Aorta (tissue), 5 donors: Measurements from ENCODE around the gene BRICD5. TPM values are rescaled to one million over a fixed set of nuclear protein-coding genes. Genes with fewer than 3 reads are reported as not detected.
A peak's percentile ranks its signal among the peaks of the same experiment; 100 is the strongest.

Source experiments
- ATAC-seq: fragments of 200-7000 bp; cut with Tn5 transposase; one replicate; pipeline ENCODE4 v1.9.1; 2022; ENCODE audit warnings: moderate library complexity; ENCODE audit not compliant: low FRiP score
- DNase-seq, 2 donors: peaks; one replicate each; pipeline ENCODE4 v3.0.0-alpha.2; 2020
- H3K27ac ChIP-seq, 2 donors: one replicate each; pipeline ENCODE4 v1.5.1; 2013; ENCODE audit warnings: low read length in 2 of 2, mild to moderate bottlenecking in 2 of 2, moderate library complexity in 2 of 2, control low read depth in 1 of 2, inconsistent platforms in 1 of 2, low read depth in 1 of 2
- H3K27me3 ChIP-seq, 2 donors: one replicate each; pipeline ENCODE4 v1.6.1; 2013; ENCODE audit warnings: control low read depth in 1 of 2, low read length in 1 of 2, mild to moderate bottlenecking in 1 of 2, moderate library complexity in 1 of 2; ENCODE audit not compliant: insufficient read depth in 2 of 2, control insufficient read depth in 1 of 2
- H3K36me3 ChIP-seq, 2 donors: one replicate each; pipeline ENCODE4 v1.6.1; 2013; ENCODE audit warnings: control low read depth in 1 of 2, low read length in 1 of 2, mild to moderate bottlenecking in 1 of 2; ENCODE audit not compliant: insufficient read depth in 2 of 2, control insufficient read depth in 1 of 2
- H3K4me1 ChIP-seq, 2 donors: one replicate each; pipeline ENCODE4 v1.6.1; 2013; ENCODE audit warnings: low read length in 2 of 2, control low read depth in 1 of 2, mild to moderate bottlenecking in 1 of 2, moderate library complexity in 1 of 2; ENCODE audit not compliant: insufficient read depth in 2 of 2, control insufficient read depth in 1 of 2
- H3K4me3 ChIP-seq, 2 donors: one replicate each; pipeline ENCODE4 v1.5.1; 2013; ENCODE audit warnings: low read length in 2 of 2, control low read depth in 1 of 2, mild to moderate bottlenecking in 1 of 2
- H3K9me3 ChIP-seq: one replicate; pipeline ENCODE4 v1.6.1; 2013; ENCODE audit warnings: mild to moderate bottlenecking, low read length; ENCODE audit not compliant: control insufficient read depth
- WGBS, 2 donors: extraction: QIAGEN DNeasy Blood & Tissue Kit; methylation state at CpG; one replicate each; pipeline ENCODE4 v1.1.7; 2013; 5-methylcytosine and 5-hydroxymethylcytosine counted together
- intact Hi-C, 2 donors: fragments of 100-400 bp; cut with DNase I; formaldehyde crosslinking; loops; one replicate each; pipeline versions ENCODE4 v1.14.2 to v1.15.0; 2022
- polyA plus RNA-seq, 2 donors: library from polyadenylated mRNA; stranded (reverse); fragments of 200-250 nt; gene quantifications; one replicate each; pipeline ENCODE4 v1.2.3, GENCODE V29; 2013
- total RNA-seq, 2 donors: library from RNA; stranded (reverse); fragmentation: NEBNext Ultra II Directional; extraction: Animal tissue kit (Norgen Biotek cat#: 25700); gene quantifications; one replicate each; pipeline ENCODE4 v1.2.1, GENCODE V29; 2021
- donor health status: healthy with polysubstance abuse.
- donor health status: Bipolar disorder and iron deficiency.
- donor health status: DM: no; HTN: no; CAD: no.
- donor health status: DM: no; HTN: no; CAD: no.
- donor health status: DM: yes; HTN: yes; CAD: no.

The BRICD5 gene
- total and polyA plus RNA-seq, 4 donors = 0.88 to 36.1 (median 4.7) TPM

DNA sequence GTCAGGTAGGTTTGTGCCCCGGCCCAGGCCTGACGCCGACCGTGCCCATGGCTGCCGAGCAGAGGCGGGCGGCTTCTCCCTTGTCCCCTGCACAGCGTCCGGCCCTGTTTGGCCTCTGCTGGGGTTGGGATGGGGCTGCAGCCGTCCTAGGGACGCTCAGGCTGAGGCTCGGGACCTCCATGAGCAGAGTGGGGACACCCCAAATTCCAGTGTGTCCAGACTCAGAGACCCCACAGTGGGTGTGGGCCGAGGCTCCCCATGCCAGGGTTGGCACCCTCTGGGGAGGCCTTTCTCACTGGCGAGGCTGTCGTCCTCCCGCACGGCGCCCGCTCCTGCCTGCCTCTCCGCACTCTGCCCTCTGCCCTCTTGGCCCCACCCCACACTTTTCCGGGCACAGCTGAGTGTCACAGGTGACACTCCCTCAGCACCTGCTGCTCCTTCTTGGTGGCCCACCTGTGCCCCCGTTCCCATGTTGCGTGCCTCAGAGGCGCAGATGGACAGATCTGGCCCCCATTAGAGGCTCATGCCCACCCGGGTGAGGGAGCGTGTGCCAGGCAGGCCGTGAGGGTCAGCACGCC is 39.0 kb downstream of the BRICD5 start:
- no peaks in the 10 kb centered on the region for H3K27me3 ChIP-seq
- WGBS, 2 donors = 94 to 95% methylated on average over 28 of the region's 28 CpGs
- H3K27ac ChIP-seq = no peak overlapping the region
- DNase-seq (no peak), ATAC-seq (no peak)
- H3K36me3 ChIP-seq = peaks cover 0 to 12% of the 10 kb centered on the region in 2 donors
- no peak overlapping the region for H3K4me3 ChIP-seq
- no peaks in the 10 kb centered on the region for H3K4me1 ChIP-seq
- intact Hi-C loops = no loop called here
- H3K9me3 ChIP-seq = no peaks in the 10 kb centered on the region

GRCh38 chr16:2170587-2171435 is 39.9 kb downstream of the BRICD5 start:
- peaks cover 0 to 7% of the 10 kb centered on the region in 2 donors for H3K36me3 ChIP-seq
- WGBS, 2 donors = 93 to 94% methylated on average over 43 to 47 of the region's 47 CpGs
- no peak overlapping the region for H3K4me3 ChIP-seq
- DNase-seq (no peak), ATAC-seq (peak; percentile 3)
- no peak overlapping the region for H3K27ac ChIP-seq
- intact Hi-C loops = no loop called here
- no peaks in the 10 kb centered on the region for H3K4me1 ChIP-seq
- no peaks in the 10 kb centered on the region for H3K9me3 ChIP-seq
- no peaks in the 10 kb centered on the region for H3K27me3 ChIP-seq

GRCh38 chr16:2170080-2170479 is 40.6 kb downstream of the BRICD5 start:
- H3K9me3 ChIP-seq = no peaks in the 10 kb centered on the region
- WGBS, 2 donors = 83 to 90% methylated on average over 17 to 18 of the region's 18 CpGs
- no peaks in the 10 kb centered on the region for H3K27me3 ChIP-seq
- DNase-seq = no peak
- no peaks in the 10 kb centered on the region for H3K4me1 ChIP-seq
- no peak overlapping the region for H3K27ac ChIP-seq
- H3K36me3 ChIP-seq = peaks cover 0 to 7% of the 10 kb centered on the region in 2 donors
- intact Hi-C loops = no loop called here
- ATAC-seq = peak; percentile 52
- H3K4me3 ChIP-seq = no peak overlapping the region

DNA sequence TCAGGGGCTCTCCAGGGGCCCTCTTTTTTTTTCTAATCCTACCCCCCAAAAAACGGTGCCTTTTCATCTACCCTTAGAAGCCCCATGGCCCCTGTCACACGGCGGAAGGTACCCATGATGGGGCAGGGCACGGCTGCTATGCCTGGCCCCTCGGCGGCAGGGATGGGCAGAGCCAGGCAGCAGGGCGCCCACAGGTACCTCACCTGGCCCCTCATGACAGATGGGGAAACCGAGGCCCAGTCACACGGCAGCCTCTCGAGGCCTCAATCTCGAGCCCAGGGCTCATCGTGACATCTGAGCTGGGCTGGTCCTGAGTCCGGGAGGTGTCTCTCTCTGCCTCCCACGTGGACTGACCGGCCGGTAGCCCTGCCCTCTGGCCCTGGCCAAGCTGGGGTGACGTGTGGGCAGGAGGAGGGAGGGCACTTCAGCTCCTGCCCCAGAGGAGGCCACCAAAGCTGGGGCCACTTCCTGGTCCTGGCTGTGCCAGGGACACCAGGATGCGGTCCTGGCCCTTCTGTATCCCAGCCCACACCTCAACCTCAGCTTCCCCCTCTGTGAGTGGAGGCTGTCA is 43.5 kb downstream of the BRICD5 start:
- Histone ChIP-seq H3K27ac (no peak overlapping the region), H3K4me1 (no peaks in the 10 kb centered on the region), H3K4me3 (no peak overlapping the region), H3K36me3 (peaks cover 0 to 2% of the 10 kb centered on the region in 2 donors), H3K27me3 (no peaks in the 10 kb centered on the region), H3K9me3 (no peaks in the 10 kb centered on the region)
- intact Hi-C loops = no loop called here
- no peak for ATAC-seq
- WGBS, 2 donors = 90 to 94% methylated on average over 18 of the region's 18 CpGs
- DNase-seq = no peak

GRCh38 chr16:2166263-2167067 is 44.2 kb downstream of the BRICD5 start:
- 89 to 92% methylated on average over 17 of the region's 17 CpGs for WGBS, 2 donors
- H3K36me3 ChIP-seq = peaks cover 0 to 2% of the 10 kb centered on the region in 2 donors
- ATAC-seq = no peak

GRCh38 chr16:2165861-2166260 is 44.8 kb downstream of the BRICD5 start:
- intact Hi-C loops = no loop called here
- Histone ChIP-seq H3K9me3 (no peaks in the 10 kb centered on the region), H3K36me3 (peaks cover 0 to 2% of the 10 kb centered on the region in 2 donors), H3K4me1 (no peaks in the 10 kb centered on the region), H3K27ac (no peak overlapping the region), H3K27me3 (no peaks in the 10 kb centered on the region), H3K4me3 (no peak overlapping the region)
- ATAC-seq (no peak), DNase-seq (no peak)
- WGBS, 2 donors = 92 to 94% methylated on average over 11 to 12 of the region's 12 CpGs

More at GRCh38 chr16:2166263-2167067, 44.2 kb downstream of the BRICD5 start:
- H3K9me3 ChIP-seq = no peaks in the 10 kb centered on the region
- intact Hi-C loops = no loop called here
- no peaks in the 10 kb centered on the region for H3K27me3 ChIP-seq
- H3K27ac ChIP-seq = no peak overlapping the region
- H3K4me3 ChIP-seq = no peak overlapping the region
- no peaks in the 10 kb centered on the region for H3K4me1 ChIP-seq
- DNase-seq = no peak

- WGBS, 2 donors = 94 to 96% methylated on average over 25 to 26 of the region's 26 CpGs
These were observed 47.3 kb downstream of the BRICD5 start for GRCh38 chr16:2163211-2163881.

GRCh38 chr16:2162676-2163118 is 48.0 kb downstream of the BRICD5 start:
- 86 to 89% methylated on average over 13 of the region's 13 CpGs for WGBS, 2 donors
- no peak for DNase-seq
- Histone ChIP-seq H3K4me1 (no peaks in the 10 kb centered on the region), H3K27me3 (no peaks in the 10 kb centered on the region), H3K27ac (no peak overlapping the region), H3K9me3 (no peaks in the 10 kb centered on the region), H3K4me3 (no peak overlapping the region), H3K36me3 (no peaks in the 10 kb centered on the region)
- intact Hi-C loops = no loop called here
- ATAC-seq = no peak

More at GRCh38 chr16:2163211-2163881, 47.3 kb downstream of the BRICD5 start:
- intact Hi-C loops = no loop called here
- no peak overlapping the region for H3K4me3 ChIP-seq
- no peaks in the 10 kb centered on the region for H3K27me3 ChIP-seq
- no peak overlapping the region for H3K27ac ChIP-seq
- ATAC-seq (no peak), DNase-seq (no peak)
- no peaks in the 10 kb centered on the region for H3K9me3 ChIP-seq
- H3K36me3 ChIP-seq = peaks cover 0 to 2% of the 10 kb centered on the region in 2 donors
- H3K4me1 ChIP-seq = no peaks in the 10 kb centered on the region
